H1 (cell line): ENCODE results near the gene SLC4A1. TPM values are rescaled to one million over a fixed set of nuclear protein-coding genes. Genes with fewer than 3 reads are reported as not detected.

Experiments
- CTCF ChIA-PET: fragments of 300-600 bp; sonication (Branson Sonifier 250); formaldehyde crosslinking; loops from one replicate; lab custom pipeline; 2021; ENCODE audit not compliant: partially characterized antibody; lab: Charles Lee
- POLR2A ChIA-PET: fragments of 300-600 bp; sonication (Branson Sonifier 250); formaldehyde crosslinking; loops from one replicate; lab custom pipeline; 2021; ENCODE audit warnings: inconsistent platforms; ENCODE audit not compliant: partially characterized antibody; lab: Charles Lee
- DNase-seq, 2 experiments: peaks; one replicate each; pipeline versions ENCODE4 v3.0.0 to v3.0.0-alpha.2; 2010 to 2022; ENCODE audit warnings: low spot score in 2 of 2, low read depth in 1 of 2, mixed read lengths in 1 of 2
- FAIRE-seq: peaks from 2 replicates; lab custom pipeline; 2011; peaks lifted over from hg19 to GRCh38; lab: Jason Lieb, UNC
- H2AFZ ChIP-seq: 2 replicates; pipeline ENCODE4 v1.8.1; 2012; ENCODE audit warnings: low read length, inconsistent platforms
- H2AK5ac ChIP-seq: 2 replicates; pipeline ENCODE4 v1.6.1; 2013; ENCODE audit warnings: low read depth, low read length
- H2BK120ac ChIP-seq: replicated peaks from 2 replicates; pipeline ENCODE3; 2013; ENCODE audit warnings: low read depth, low read length, inconsistent platforms
- H2BK12ac ChIP-seq: 2 replicates; pipeline ENCODE4 v1.6.1; 2013; ENCODE audit warnings: low read depth, low read length
- H2BK15ac ChIP-seq: 2 replicates; pipeline ENCODE4 v1.6.1; 2013; ENCODE audit warnings: low read length
- H2BK20ac ChIP-seq: 2 replicates; pipeline ENCODE4 v1.6.1; 2013; ENCODE audit warnings: low read length
- H2BK5ac ChIP-seq: 2 replicates; pipeline ENCODE4 v1.6.1; 2013; ENCODE audit warnings: low read depth, low read length
- H3K14ac ChIP-seq: 2 replicates; pipeline ENCODE4 v1.6.1; 2013; ENCODE audit warnings: inconsistent platforms; ENCODE audit not compliant: insufficient read length
- H3K18ac ChIP-seq: 2 replicates; pipeline ENCODE4 v1.6.1; 2013; ENCODE audit warnings: low read length; ENCODE audit errors: extremely low read depth
- H3K23ac ChIP-seq: 2 replicates; pipeline ENCODE4 v1.6.1; 2013; ENCODE audit warnings: inconsistent platforms; ENCODE audit not compliant: insufficient read length
- H3K23me2 ChIP-seq: 2 replicates; pipeline ENCODE4 v1.6.1; 2013; ENCODE audit warnings: low read depth, low read length
- H3K27ac ChIP-seq: 2 replicates; pipeline ENCODE4 v1.6.1; 2011; ENCODE audit warnings: low read depth, low read length, inconsistent platforms
- H3K27me3 ChIP-seq, 4 experiments: replicated peaks in 1 of 4; 1 replicate in 1 of 4; 2 replicates in 3 of 4; pipeline versions ENCODE4 v1.6.1 to v1.8.1; 2011 to 2013; ENCODE audit warnings: low read length in 3 of 4, mild to moderate bottlenecking in 3 of 4, inconsistent platforms in 2 of 4, mixed read lengths in 2 of 4, moderate library complexity in 1 of 4; ENCODE audit not compliant: control insufficient read depth in 3 of 4, insufficient read depth in 3 of 4; ENCODE audit errors: extremely low read depth in 1 of 4
- H3K36me3 ChIP-seq, 4 experiments: 2 replicates each; pipeline versions ENCODE4 v1.6.1 to v1.8.1; 2011 to 2013; ENCODE audit warnings: mild to moderate bottlenecking in 4 of 4, low read length in 3 of 4, moderate library complexity in 2 of 4, control low read depth in 1 of 4, inconsistent platforms in 1 of 4; ENCODE audit not compliant: insufficient read depth in 4 of 4, control insufficient read depth in 2 of 4
- H3K4ac ChIP-seq: replicated peaks from 2 replicates; pipeline ENCODE3; 2013; ENCODE audit warnings: low read length, low read depth, mixed read lengths, inconsistent platforms; ENCODE audit not compliant: insufficient read length
- H3K4me1 ChIP-seq, 4 experiments: replicated peaks in 1 of 4; 1 replicate in 1 of 4; 2 replicates in 3 of 4; pipeline versions ENCODE4 v1.6.1 to v1.8.1; 2011 to 2013; ENCODE audit warnings: low read length in 3 of 4, inconsistent platforms in 2 of 4, mixed read lengths in 1 of 4; ENCODE audit not compliant: insufficient read depth in 4 of 4, control insufficient read depth in 3 of 4
- H3K4me2 ChIP-seq, 2 experiments: 2 replicates each; pipeline versions ENCODE4 v1.6.1 to v1.8.1; 2011 to 2013; ENCODE audit warnings: low read depth in 2 of 2, low read length in 2 of 2, control low read depth in 1 of 2, inconsistent platforms in 1 of 2, mild to moderate bottlenecking in 1 of 2; ENCODE audit not compliant: insufficient read depth in 1 of 2
- H3K4me3 ChIP-seq, 4 experiments: fragments of 200-600, 300-600 bp in 1 of 4; sonication (generic), shearing (Covaris generic), sonication (Bioruptor Twin) in 1 of 4; 2 replicates each; pipeline versions ENCODE4 v1.5.1 to v1.8.1; 2011 to 2016; ENCODE audit warnings: low read length in 4 of 4, low read depth in 3 of 4, control low read depth in 2 of 4, inconsistent platforms in 2 of 4, mild to moderate bottlenecking in 2 of 4, mixed read lengths in 1 of 4, moderate library complexity in 1 of 4; ENCODE audit not compliant: insufficient read depth in 2 of 4; ENCODE audit errors: extremely low read depth in 1 of 4
- H3K56ac ChIP-seq: replicated peaks from 2 replicates; pipeline ENCODE3; 2013; ENCODE audit warnings: low read depth, mild to moderate bottlenecking, mixed read lengths, low read length, inconsistent platforms; ENCODE audit not compliant: insufficient read length
- H3K79me1 ChIP-seq: 2 replicates; pipeline ENCODE4 v1.6.1; 2013; ENCODE audit warnings: low read depth, low read length, control low read depth
- H3K79me2 ChIP-seq, 2 experiments: 2 replicates each; pipeline versions ENCODE4 v1.6.1 to v1.8.1; 2012 to 2013; ENCODE audit warnings: low read length in 2 of 2, mild to moderate bottlenecking in 2 of 2, inconsistent platforms in 1 of 2; ENCODE audit not compliant: insufficient read depth in 2 of 2, control insufficient read depth in 1 of 2
- H3K9ac ChIP-seq, 4 experiments: replicated peaks in 1 of 4; 1 replicate in 1 of 4; 2 replicates in 3 of 4; pipeline versions ENCODE4 v1.6.1 to v1.8.1; 2011 to 2013; ENCODE audit warnings: low read depth in 3 of 4, low read length in 3 of 4, control low read depth in 2 of 4, mild to moderate bottlenecking in 2 of 4, moderate library complexity in 2 of 4, inconsistent platforms in 1 of 4; ENCODE audit errors: extremely low read depth in 1 of 4
- H3K9me3 ChIP-seq, 2 experiments: 2 replicates each; pipeline versions ENCODE4 v1.6.1 to v1.8.1; 2012 to 2013; ENCODE audit warnings: mild to moderate bottlenecking in 2 of 2, moderate library complexity in 2 of 2, control low read depth in 1 of 2, inconsistent platforms in 1 of 2, low read depth in 1 of 2, low read length in 1 of 2, mixed read lengths in 1 of 2; ENCODE audit not compliant: insufficient read depth in 2 of 2
- H4K20me1 ChIP-seq, 2 experiments: replicated peaks in 1 of 2; 2 replicates each; pipeline versions ENCODE3 to v1.8.1; 2011 to 2013; ENCODE audit warnings: inconsistent platforms in 2 of 2, low read length in 2 of 2, mild to moderate bottlenecking in 1 of 2; ENCODE audit not compliant: insufficient read depth in 2 of 2, control insufficient read depth in 1 of 2
- H4K5ac ChIP-seq: 2 replicates; pipeline ENCODE4 v1.6.1; 2013; ENCODE audit warnings: low read length, low read depth, mixed read lengths, inconsistent platforms; ENCODE audit not compliant: insufficient read length
- H4K8ac ChIP-seq: 2 replicates; pipeline ENCODE4 v1.8.0; 2013; ENCODE audit warnings: mild to moderate bottlenecking, moderate library complexity, low read length, inconsistent platforms; ENCODE audit not compliant: insufficient read depth; ENCODE audit errors: extremely low read depth
- H4K91ac ChIP-seq: replicated peaks from 2 replicates; pipeline ENCODE3; 2013; ENCODE audit warnings: low read length, mixed read lengths, inconsistent platforms; ENCODE audit not compliant: insufficient read length
- CHD1 ChIP-seq: IDR thresholded peaks from 2 replicates; pipeline ENCODE4 v1.6.1; 2012; ENCODE audit warnings: low read depth, low read length, improper control_type of control experiment
- EZH2 ChIP-seq: fragments of 200-600 bp; sonication (generic); IDR thresholded peaks from 2 replicates; pipeline ENCODE4 v1.7.1; 2012; ENCODE audit warnings: low read depth, mild to moderate bottlenecking, moderate library complexity, low read length, inconsistent platforms; ENCODE audit not compliant: severe bottlenecking
- GABPA ChIP-seq: IDR thresholded peaks from 2 replicates; pipeline ENCODE4 v1.6.1; 2011; ENCODE audit warnings: mild to moderate bottlenecking, low read length, moderate library complexity, borderline replicate concordance; ENCODE audit not compliant: insufficient read depth
- MAX ChIP-seq: IDR thresholded peaks from 2 replicates; pipeline ENCODE4 v1.6.1; 2012; ENCODE audit warnings: inconsistent platforms
- PHF8 ChIP-seq: fragments of 200-600 bp; sonication (generic); conservative IDR thresholded peaks from 2 replicates; pipeline ENCODE4 v1.7.1; 2012; ENCODE audit warnings: low read depth, mild to moderate bottlenecking, inconsistent platforms, low read length, moderate library complexity
- RNF2 ChIP-seq: fragments of 200-900, 300-1000 bp; sonication (generic); IDR thresholded peaks from 2 replicates; pipeline ENCODE4 v1.7.1; 2016; ENCODE audit warnings: borderline replicate concordance, low read depth, mild to moderate bottlenecking, antibody characterized with exemption, low read length; ENCODE audit not compliant: poor library complexity, severe bottlenecking; ENCODE audit errors: missing control alignments
- SAP30 ChIP-seq: fragments of 300-600 bp; sonication (generic); IDR thresholded peaks from 2 replicates; pipeline ENCODE4 v1.7.1; 2012; ENCODE audit warnings: low read length, moderate library complexity, mild to moderate bottlenecking, inconsistent platforms; ENCODE audit not compliant: insufficient read depth, insufficient replicate concordance
- SIX5 ChIP-seq: IDR thresholded peaks from 2 replicates; pipeline ENCODE4 v1.6.1; 2011; ENCODE audit warnings: mild to moderate bottlenecking, low read depth, low read length
- SP2 ChIP-seq: IDR thresholded peaks from 2 replicates; pipeline ENCODE4 v1.6.1; 2012; ENCODE audit warnings: mild to moderate bottlenecking, low read length, inconsistent platforms
- TAF7 ChIP-seq: optimal IDR thresholded peaks from 2 replicates; pipeline ENCODE3; 2011; ENCODE audit warnings: low read depth, mild to moderate bottlenecking, inconsistent platforms, low read length, moderate library complexity, borderline replicate concordance
- YY1 ChIP-seq: IDR thresholded peaks from 2 replicates; pipeline ENCODE4 v1.6.1; 2011; ENCODE audit warnings: low read depth, mild to moderate bottlenecking, low read length
- WGBS, 2 experiments: shearing (Covaris generic) in 1 of 2; methylation state at CpG; one replicate each; pipeline versions ENCODE4 v1.1.6 to v1.1.7; 2013 to 2015; ENCODE audit warnings: low lambda C conversion rate in 2 of 2, mixed read lengths in 2 of 2, inconsistent platforms in 1 of 2, low coverage in 1 of 2, missing lambda C conversion rate in 1 of 2; ENCODE audit not compliant: insufficient replicate concordance in 2 of 2, insufficient coverage in 1 of 2, insufficient read length in 1 of 2; ENCODE audit errors: extremely low coverage in 1 of 2, missing lambda C conversion rate in 1 of 2; 5-methylcytosine and 5-hydroxymethylcytosine counted together
- polyA plus RNA-seq, 7 experiments: library from polyadenylated mRNA; depleted of rRNA in 3 of 7; stranded (reverse) in 5 of 7; unstranded in 2 of 7; fragments of >200 nt in 5 of 7; fragments of 200-250 nt in 2 of 7; gene quantifications; 1 replicate in 5 of 7; 2 replicates in 1 of 7; 4 replicates in 1 of 7; pipeline versions ENCODE4 v1.2.1 to v1.2.3, GENCODE V29; 2011 to 2013; ENCODE audit warnings: missing spikeins in 2 of 7, mixed read lengths in 2 of 7
- total RNA-seq: library from RNA; stranded (reverse); fragmentation: NEBNext Ultra II Directional; extraction: Animal tissue kit (Norgen Biotek cat#: 25700); gene quantifications from 2 replicates; pipeline ENCODE4 v1.2.1, GENCODE V29; 2021

SLC4A1 gene
- total and polyA plus RNA-seq, 2 of the 8 experiments (the other 6 are each of a cell fraction or from before 2014, with no cell fraction given) = 0.08 TPM; not detected in 1

GRCh38 chr17:44209786-44210341, 58.1 kb downstream of the SLC4A1 start:
- TF ChIP-seq EZH2 = no peak
- TF ChIP-seq YY1 = no peak
- TF ChIP-seq GABPA = no peak
- TF ChIP-seq MAX = no peak
- TF ChIP-seq TAF7 = no peak
- no peak for TF ChIP-seq PHF8
- TF ChIP-seq SAP30 = no peak
- no peak for TF ChIP-seq CHD1
- TF ChIP-seq SIX5 = no peak
- TF ChIP-seq SP2 = no peak
- TF ChIP-seq RNF2 = no peak
- POLR2A ChIA-PET = interaction anchor here (0.5 to 10.4 kb wide), 16 partner anchors 9 to 152 kb away, joined by 3 to 135 read pairs (median 6); partner anchors contain the start of genes ATXN7L3, GRN, RUNDC3A and SLC25A39
- FAIRE-seq = no peak

More at GRCh38 chr17:44209786-44210341, 58.1 kb downstream of the SLC4A1 start:
- DNase-seq = no peak
- Histone ChIP-seq H4K20me1 (peaks cover 0 to 7% of the 10 kb centered on the region in 2 experiments), H3K56ac (no peak overlapping the region), H4K8ac (no peak overlapping the region; the same call in 1 of the 2 replicates), H2BK5ac (no peak overlapping the region), H3K4me1 (peaks cover 0 to 11% (median 3%) of the 10 kb centered on the region in 4 experiments; a peak in 5 of 7 replicates), H3K36me3 (peaks cover 27 to 61% (median 43%) of the 10 kb centered on the region in 4 experiments), H3K23ac (no peak overlapping the region), H3K18ac (no peak overlapping the region), H3K79me2 (no peaks in the 10 kb centered on the region), H3K79me1 (no peaks in the 10 kb centered on the region; the same call in none of the 2 replicates), H4K91ac (no peak overlapping the region), H2BK120ac (no peak overlapping the region), H3K4ac (no peak overlapping the region), H2AK5ac (no peak overlapping the region), H3K27ac (no peak overlapping the region; the same call in 1 of the 2 replicates), H3K9ac (0 out of 7 replicates have a peak overlapping the region, but pooled peaks of 1 of the 4 experiments have one; percentile 13), H4K5ac (no peak overlapping the region), H2BK15ac (no peak overlapping the region), H2BK12ac (no peak overlapping the region), H2AFZ (no peak overlapping the region), H3K23me2 (no peaks in the 10 kb centered on the region), H2BK20ac (no peak overlapping the region), H3K9me3 (no peaks in the 10 kb centered on the region), H3K27me3 (no peaks in the 10 kb centered on the region), H3K4me3 (no peak overlapping the region), H3K14ac (no peak overlapping the region), H3K4me2 (no peak overlapping the region)
- CTCF ChIA-PET = interaction anchor here (0.5 to 12.7 kb wide), 43 partner anchors 8 to 509 kb away, joined by 3 to 158 read pairs (median 6); partner anchors contain the start of genes GRN, RUNDC3A, SLC25A39 and SLC4A1
- 76% methylated on average over 11 of the region's 11 CpGs; no CpG with 5 or more reads in 1 of the 2 experiments for WGBS, 2 experiments
